Cerebellar cortex (tissue), 1 donor: ENCODE results near the gene STUM.
A peak's percentile ranks its signal among the peaks of the same experiment; 100 is the strongest.
"Not testable (repeated sequence)": the region's sequence is repeated elsewhere in the genome, so short reads cannot be mapped to it uniquely, and the experiment has no call there.

Experiments used
- DNase-seq: peaks from one replicate; pipeline ENCODE4 v3.0.0-alpha.2; 2015; ENCODE audit warnings: low spot score

STUM gene

DNA sequence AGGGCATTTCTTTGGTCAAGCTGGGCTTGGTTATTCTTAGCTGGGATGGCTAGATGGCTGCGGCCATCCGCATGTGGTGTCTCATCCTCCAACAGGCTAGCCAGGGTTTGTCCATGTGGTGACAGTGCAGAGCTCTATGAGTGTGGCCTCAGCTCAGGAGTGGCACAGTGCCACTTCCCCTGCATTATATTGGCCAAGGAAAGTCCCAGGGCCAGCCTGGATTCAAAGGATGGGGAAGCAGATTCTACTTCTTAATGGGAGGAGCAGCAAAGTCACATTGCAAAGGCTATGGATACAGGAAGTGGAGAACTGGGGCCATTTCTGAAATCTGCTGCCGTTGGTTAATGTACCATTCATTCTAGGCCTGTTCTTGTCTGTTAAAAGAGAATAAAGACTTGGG is 34.4 kb downstream of the STUM start:
- no peak for DNase-seq

GRCh38 chr1:226584164-226584563 is 35.6 kb downstream of the STUM start:
- no peak for DNase-seq

DNA sequence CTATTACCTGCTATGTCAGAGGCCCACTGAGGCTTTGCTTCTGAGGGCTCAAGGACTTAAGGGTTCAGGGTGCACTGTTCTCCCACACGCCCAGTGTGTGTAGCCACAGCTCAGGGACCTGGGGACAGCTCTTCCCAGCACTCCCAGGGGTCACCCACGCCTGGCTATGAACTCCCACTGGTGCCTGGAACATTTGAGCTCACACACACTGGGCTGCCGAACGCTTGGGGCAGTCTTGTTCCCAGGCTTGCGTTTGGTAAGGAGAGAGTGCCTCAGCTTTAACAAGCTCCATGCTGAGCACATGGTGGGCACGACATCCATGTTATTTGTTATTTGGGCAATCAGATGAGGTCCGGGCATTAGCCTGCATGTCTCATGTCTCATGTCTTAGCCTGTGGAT is 37.6 kb downstream of the STUM start:
- no peak for DNase-seq

DNA sequence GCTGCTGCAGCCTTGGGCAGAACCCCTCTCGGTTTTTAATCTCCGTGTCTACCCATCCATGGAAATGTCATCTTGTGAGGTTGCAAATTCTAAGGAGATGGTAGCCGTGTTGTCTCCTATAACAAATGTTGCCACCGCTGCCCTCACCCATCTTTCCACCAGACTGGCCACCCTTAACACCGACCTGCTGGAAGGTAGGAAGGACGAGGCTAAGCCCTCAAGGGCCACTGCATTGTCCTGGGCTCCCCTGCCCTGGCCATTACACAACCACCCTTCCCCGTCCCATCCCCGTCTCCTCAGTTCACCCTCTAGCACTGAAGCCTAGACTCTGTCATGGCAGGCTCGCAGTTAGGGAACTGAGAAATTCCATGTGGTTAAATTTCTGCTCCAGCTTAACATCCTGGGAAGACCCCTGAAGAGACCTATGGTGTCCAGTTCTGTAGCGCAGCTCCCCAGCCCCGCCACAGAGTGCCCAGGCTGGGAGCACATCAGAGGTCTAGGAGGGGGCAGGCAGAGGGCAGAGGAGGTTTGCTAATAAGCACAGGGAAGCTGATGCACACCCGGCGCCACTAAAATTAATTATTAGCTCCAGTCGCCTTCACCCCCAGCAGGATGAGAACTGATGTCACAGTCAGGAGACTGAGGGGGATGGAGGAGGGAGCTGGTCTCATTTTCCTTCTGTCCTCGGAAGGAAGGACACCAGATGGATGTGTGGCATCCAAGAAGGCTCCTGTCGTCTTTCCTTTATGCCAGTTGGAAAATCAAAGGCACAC is 38.3 kb downstream of the STUM start:
- DNase-seq = no peak

DNA sequence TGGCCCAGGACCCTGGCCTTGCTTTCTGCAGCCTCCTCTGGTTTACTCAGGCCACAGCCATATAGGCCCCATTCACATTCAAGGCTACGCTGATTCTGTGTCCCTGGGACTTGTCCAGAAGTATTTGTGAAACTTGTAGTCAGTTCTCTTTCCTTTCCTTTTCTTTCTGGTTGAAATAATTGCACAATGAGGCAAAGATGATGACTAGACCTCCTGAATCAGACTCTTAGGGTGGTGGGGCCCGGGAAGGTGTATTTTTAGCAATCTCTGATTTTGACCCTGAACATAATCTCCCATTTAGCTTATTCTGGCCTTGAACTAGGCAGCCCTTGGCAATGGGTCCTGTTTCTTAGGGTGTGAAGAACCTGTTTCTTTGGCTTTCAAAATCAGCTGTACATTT is 39.9 kb downstream of the STUM start:
- DNase-seq = no peak

DNA sequence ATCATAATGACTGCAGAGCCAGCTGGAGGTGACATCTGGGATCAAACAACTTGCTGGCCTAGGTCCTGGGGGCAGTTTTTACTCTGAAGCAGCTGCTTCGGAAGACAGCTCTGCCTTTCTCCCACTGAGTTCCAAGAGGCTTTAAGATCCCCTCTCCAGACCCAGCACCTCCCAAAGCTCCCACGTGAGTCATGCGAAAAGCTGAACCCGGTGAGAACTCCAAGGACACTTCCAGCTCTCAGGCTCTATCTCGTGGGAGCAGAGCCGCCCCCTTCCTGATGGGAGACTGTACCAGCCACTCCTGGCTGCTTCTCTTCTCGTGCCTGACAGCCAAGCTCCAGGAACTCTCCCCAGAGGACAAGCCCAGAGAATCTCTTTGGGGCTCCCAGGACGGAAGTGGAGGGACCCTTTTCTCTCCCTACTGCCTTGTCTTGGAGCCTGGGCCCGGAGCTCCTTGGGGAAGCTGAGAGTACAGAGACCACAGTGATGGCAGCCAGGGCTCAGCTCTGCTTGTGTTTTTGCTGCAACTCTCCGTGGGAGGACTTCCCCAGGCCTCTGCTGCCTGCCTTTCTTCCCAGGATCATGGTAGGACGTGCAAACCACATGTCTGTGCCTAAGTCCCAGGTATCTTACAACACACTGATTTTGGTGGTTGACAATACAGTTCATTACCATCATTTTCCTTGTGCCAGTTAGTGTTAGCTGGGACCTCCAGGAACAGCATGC is 40.6 kb downstream of the STUM start:
- DNase-seq = no peak

GRCh38 chr1:226590614-226591013 is 42.0 kb downstream of the STUM start:
- peak; percentile 89 for DNase-seq

GRCh38 chr1:226593541-226593940 is 45.0 kb downstream of the STUM start:
- DNase-seq = peak; percentile 78

DNA sequence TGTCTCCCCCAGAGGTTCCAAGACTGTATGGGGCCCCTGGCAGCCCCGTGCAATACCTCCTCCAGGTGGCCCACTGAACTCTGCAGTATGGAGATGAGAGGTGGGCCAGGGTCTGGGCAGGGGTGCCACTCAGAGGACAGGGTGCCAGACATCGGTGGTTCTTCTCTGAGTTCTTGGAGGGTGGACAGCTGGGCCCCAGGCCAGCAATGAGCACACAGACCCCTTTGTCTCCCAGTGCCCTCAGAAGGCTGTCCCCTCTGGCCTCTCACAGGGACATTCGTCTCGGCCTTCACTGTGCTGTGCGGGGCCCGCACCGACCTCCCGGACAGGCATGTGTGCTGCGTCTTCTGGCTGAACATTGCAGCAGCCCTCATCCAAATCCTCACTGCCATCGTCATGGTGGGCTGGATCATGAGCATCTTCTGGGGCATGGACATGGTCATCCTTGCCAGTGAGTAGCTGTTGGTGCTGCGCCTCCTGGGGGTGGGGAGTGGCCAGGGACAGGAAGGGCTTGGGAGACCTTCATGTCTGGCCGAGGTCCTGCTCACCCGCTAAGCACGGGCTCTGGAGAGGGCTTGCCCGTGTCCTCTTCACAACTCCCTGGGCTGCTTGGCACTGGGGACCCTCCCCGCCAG is 48.1 kb downstream of the STUM start:
- no peak for DNase-seq

DNA sequence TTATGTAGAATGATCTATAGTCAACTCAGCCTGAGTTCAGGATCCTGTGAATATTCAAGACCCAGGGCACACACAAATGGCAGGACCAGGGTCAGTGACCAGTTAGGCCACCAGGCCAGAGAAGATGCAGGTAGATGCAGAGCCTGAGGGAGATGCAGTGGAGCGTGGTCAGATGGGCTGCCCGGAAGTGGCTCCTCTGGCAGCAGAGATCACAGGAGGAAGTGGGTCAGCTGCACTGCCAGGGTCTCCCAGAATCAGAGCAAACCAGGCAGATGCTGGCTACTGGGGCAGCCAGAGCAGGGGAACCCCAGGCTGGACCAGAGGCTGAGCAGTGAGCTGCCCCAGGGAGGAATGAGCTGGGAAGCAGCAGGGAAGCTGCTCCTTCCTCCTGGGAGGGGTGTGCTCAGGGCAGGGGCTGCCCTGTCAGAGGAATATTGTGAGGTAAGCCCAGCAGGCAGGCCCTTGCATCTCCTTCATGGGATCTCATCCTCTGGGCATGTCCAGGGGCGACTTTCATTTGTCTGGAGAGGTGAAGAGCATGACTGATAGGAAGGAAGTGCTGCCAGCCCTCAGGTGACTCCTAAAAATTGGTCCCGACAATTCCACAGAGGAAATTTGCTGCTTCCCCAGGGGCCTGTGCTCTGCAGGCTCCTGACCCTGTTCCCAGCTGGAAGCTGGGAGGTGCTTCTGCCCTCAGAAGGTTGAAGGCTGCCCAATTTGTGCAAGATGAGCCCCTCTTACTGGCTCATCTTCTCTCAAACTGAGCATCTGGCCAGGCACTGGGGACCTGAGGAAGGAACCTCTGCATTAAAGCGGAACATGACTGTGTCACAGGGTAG is 49.3 kb downstream of the STUM start:
- DNase-seq = no peak

DNA sequence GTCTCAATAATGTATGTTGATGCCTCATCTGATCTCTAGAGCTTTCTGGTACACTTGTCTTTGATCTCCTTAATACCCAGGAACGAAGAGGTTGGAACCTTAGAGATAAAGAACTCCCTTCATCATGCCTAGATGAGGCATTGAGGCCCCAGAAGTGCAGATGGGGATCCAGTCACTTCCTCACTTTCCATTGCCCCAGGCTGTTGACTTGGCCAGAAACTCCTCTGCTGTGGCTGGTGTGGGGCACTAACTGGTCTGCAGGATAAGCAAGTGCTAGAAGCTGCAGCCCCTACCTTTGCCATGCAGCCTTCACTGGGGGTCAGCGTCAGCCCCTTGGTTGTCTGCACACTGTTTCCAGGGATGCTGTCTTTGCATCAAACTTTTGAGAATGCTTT is 49.9 kb downstream of the STUM start:
- DNase-seq = no peak

DNA sequence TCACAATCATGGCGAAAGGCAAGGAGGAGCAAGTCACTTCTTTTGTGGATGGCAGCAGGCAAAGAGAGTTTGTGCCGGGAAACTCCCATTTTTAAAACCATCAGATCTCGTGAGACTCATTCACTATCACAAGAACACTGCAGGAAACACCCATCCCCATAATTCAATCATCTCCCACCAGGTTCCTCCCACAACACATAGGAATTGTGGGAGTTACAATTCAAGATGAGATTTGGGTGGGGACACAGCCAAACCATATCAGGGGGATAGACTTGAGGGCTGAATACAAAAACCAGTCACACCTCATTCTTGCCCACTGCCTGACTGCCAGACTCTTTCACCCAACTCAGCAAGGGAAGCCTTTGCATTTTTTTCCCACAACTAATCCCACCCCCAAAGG is 50.4 kb downstream of the STUM start:
- DNase-seq = not testable (repeated sequence)

- no peak for DNase-seq
Measured at GRCh38 chr1:226599636-226600238, 51.2 kb downstream of the STUM start.

GRCh38 chr1:226600254-226600653 is 51.7 kb downstream of the STUM start:
- DNase-seq = peak; percentile 22

- no peak for DNase-seq
Measured at GRCh38 chr1:226601456-226601855, 52.9 kb downstream of the STUM start.

DNA sequence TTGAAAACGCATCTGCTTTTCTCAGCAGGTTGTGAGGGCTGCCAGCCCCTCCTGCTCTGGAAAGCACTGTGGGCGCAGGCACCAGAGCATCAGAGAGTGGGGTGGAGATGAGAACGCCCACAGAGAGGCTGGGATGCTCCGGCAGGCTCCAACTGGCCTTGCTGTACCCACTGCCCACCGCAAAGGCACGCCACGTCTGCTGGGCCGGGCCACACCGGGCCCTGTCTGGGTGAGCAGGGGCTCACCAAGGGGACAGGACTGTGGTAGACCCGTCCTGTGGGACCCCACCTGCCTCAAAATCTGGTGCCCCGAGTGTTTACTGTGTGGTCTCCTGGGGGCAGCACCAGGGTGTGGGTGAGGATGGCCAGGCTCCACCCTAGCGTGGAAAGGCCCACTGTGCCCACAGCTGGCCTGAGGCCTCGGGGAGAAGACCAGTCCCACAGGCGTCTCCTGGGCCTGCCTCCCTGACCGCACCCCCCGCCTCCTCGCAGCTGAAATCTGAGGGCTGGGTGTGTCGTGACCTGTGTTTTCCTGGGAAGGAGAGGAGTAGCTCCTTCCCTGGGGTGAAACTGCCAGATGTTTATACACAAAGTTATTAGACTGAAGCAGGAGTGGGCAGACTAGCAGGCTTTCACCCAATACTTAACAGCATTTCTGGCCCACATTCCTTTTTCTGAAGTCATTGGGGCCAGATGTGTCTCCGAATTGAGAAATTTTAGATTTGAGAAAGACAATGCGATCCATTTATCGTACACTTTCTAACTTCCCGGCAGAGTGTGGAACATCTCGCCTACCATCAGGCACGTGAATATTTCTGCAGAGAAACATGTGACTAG is 53.8 kb downstream of the STUM start:
- DNase-seq = no peak

- peak; percentile 94 for DNase-seq
Measured at GRCh38 chr1:226603022-226603857, 54.7 kb downstream of the STUM start.

GRCh38 chr1:226603858-226604559 is 55.4 kb downstream of the STUM start:
- no peak for DNase-seq

DNA sequence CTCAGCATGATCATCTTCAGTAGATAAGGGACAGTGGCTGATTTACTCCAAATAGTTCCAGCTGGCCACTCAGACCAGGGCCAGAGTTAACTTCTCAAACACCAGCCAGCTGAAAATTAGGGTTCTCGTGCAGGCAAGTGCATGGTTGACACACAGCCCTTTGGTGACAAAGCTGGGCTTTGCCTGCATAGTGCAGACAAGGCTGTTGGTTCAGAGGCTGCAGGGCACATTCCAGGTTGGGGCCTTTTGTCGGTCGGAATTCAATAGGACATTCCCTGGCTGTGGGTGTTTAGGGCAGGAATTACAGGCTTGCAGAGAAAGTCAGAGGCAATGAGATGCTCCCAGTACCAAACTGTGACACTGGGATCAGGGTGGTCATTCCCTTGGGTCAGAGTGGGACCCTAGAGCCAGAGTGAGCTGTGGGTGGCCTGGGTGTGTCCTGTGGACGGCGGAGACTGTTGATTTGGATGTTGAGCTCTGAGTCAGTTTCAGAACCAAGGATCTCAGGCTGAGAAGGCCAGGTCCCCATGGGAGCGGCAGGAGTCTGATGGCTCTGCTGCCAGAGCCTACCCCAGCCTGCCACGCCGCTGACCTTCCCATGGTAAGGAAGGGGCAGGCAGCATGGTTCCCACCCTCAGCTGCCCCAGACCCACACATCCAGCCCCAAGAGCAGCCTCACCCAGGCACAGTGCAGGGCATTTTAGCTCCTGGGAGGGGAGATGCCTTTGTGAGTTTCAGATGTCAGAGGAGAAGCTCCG is 56.2 kb downstream of the STUM start:
- DNase-seq = no peak
